ENCODE measurements around the gene KISS1. TPM values are rescaled to one million over a fixed set of nuclear protein-coding genes. Genes with fewer than 3 reads are reported as not detected.
A peak's percentile ranks its signal among the peaks of the same experiment; 100 is the strongest.

Gene KISS1
- total RNA-seq, 1 experiment from 2014 or later = not detected

GRCh38 chr1:204207136-204207616, 10.9 kb upstream of the KISS1 start:
- DNase-seq = peak; percentile 95
- Histone ChIP-seq H3K4me3 (ENCODE audit: insufficient read depth, low read depth, low read length) (no peak overlapping the region), H3K27me3 (ENCODE audit: control insufficient read depth, insufficient read depth, low read length) (peaks cover 1% of the 10 kb centered on the region; the same call in 1 of the 2 replicates), H3K36me3 (replicated peaks; ENCODE audit: control insufficient read depth, insufficient read depth, low read length) (no peaks in the 10 kb centered on the region)

DNA sequence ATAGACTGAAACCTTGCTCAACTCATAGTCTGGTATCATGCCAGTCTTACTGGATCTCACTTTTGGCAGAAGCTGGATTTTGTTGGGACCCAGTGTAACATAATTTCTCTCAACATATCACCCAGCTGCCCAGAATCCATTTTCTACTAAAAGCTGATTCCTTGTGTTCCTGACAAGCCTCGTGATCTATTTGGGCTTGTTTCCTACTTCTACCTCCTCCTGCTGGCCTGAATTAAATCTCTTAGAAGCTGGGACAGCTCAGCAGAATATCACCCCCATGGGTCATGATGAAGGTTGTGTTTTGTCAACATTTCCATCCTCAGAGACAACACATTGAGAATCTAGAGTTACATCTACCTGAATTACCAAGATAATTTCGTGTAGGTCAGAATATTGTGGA, 9.8 kb upstream of the KISS1 start:
- Histone ChIP-seq H3K27me3 (ENCODE audit: control insufficient read depth, insufficient read depth, low read length) (peaks cover 1% of the 10 kb centered on the region; the same call in 1 of the 2 replicates), H3K36me3 (replicated peaks; ENCODE audit: control insufficient read depth, insufficient read depth, low read length) (no peaks in the 10 kb centered on the region), H3K4me3 (ENCODE audit: insufficient read depth, low read depth, low read length) (no peak overlapping the region)
- DNase-seq = no peak

- DNase-seq = no peak
- H3K4me3 ChIP-seq (ENCODE audit: insufficient read depth, low read depth, low read length) = no peak overlapping the region
- no peaks in the 10 kb centered on the region for H3K36me3 ChIP-seq (replicated peaks; ENCODE audit: control insufficient read depth, insufficient read depth, low read length)
- H3K27me3 ChIP-seq (ENCODE audit: control insufficient read depth, insufficient read depth, low read length) = peaks cover 1% of the 10 kb centered on the region; the same call in 1 of the 2 replicates
These were observed 9.2 kb upstream of the KISS1 start for GRCh38 chr1:204205486-204205885.

- H3K27me3 ChIP-seq (ENCODE audit: control insufficient read depth, insufficient read depth, low read length) = peaks cover 1% of the 10 kb centered on the region; the same call in 1 of the 2 replicates
- no peak for DNase-seq
- no peak overlapping the region for H3K4me3 ChIP-seq (ENCODE audit: insufficient read depth, low read depth, low read length)
- no peaks in the 10 kb centered on the region for H3K36me3 ChIP-seq (replicated peaks; ENCODE audit: control insufficient read depth, insufficient read depth, low read length)
These were observed 8.7 kb upstream of the KISS1 start for GRCh38 chr1:204204944-204205343.

- H3K4me3 ChIP-seq (ENCODE audit: insufficient read depth, low read depth, low read length) = no peak overlapping the region
- no peaks in the 10 kb centered on the region for H3K36me3 ChIP-seq (replicated peaks; ENCODE audit: control insufficient read depth, insufficient read depth, low read length)
- DNase-seq = no peak
- peaks cover 1% of the 10 kb centered on the region; the same call in 1 of the 2 replicates for H3K27me3 ChIP-seq (ENCODE audit: control insufficient read depth, insufficient read depth, low read length)
These were observed 7.0 kb upstream of the KISS1 start for GRCh38 chr1:204203206-204203767.

- Histone ChIP-seq H3K27me3 (ENCODE audit: control insufficient read depth, insufficient read depth, low read length) (peaks cover 1% of the 10 kb centered on the region; the same call in 1 of the 2 replicates), H3K36me3 (replicated peaks; ENCODE audit: control insufficient read depth, insufficient read depth, low read length) (no peaks in the 10 kb centered on the region), H3K4me3 (ENCODE audit: insufficient read depth, low read depth, low read length) (no peak overlapping the region)
- no peak for DNase-seq
These were observed 6.2 kb upstream of the KISS1 start for GRCh38 chr1:204202481-204202880.

DNA sequence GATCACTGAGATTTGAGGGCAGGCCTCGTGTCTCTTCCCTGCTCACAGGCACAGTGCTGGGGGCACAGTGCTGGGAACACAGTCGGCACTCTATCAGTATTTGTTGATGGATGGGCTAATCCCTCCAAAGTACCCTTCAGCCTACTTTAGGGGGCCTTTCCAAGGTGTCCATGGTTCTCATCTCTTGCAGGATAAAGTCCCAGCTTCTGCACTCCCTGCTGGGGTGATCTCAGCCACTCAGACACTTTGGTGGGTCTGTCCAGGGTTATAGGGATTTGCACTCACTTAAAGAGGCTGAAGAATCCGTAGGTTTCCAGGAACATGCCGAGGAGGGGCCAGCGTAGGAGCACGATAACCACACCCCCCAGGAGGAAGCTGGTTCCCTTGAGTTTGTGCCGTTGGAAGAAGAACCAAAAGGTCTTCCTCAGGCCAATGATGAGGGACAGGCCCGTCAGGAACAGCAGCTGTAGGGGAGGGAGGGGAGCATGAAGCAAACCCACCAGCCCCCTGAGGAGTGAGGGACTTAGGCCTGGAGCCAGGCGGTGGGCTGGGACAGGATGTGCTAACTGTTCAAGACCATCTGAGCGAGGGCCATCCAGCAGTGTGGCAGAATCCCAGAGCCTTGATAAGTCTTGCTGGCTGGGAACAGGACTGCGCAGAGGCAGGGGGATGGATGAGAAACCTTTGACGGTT, 5.2 kb upstream of the KISS1 start:
- Histone ChIP-seq H3K36me3 (replicated peaks; ENCODE audit: control insufficient read depth, insufficient read depth, low read length) (no peaks in the 10 kb centered on the region), H3K27me3 (ENCODE audit: control insufficient read depth, insufficient read depth, low read length) (no peaks in the 10 kb centered on the region; the same call in 1 of the 2 replicates), H3K4me3 (ENCODE audit: insufficient read depth, low read depth, low read length) (no peak overlapping the region)
- no peak for DNase-seq

- no peaks in the 10 kb centered on the region for H3K27me3 ChIP-seq (ENCODE audit: control insufficient read depth, insufficient read depth, low read length)
- no peak overlapping the region for H3K4me3 ChIP-seq (ENCODE audit: insufficient read depth, low read depth, low read length)
- H3K36me3 ChIP-seq (replicated peaks; ENCODE audit: control insufficient read depth, insufficient read depth, low read length) = no peaks in the 10 kb centered on the region
- no peak for DNase-seq
These were observed 3.3 kb upstream of the KISS1 start for GRCh38 chr1:204199579-204199978.

DNA sequence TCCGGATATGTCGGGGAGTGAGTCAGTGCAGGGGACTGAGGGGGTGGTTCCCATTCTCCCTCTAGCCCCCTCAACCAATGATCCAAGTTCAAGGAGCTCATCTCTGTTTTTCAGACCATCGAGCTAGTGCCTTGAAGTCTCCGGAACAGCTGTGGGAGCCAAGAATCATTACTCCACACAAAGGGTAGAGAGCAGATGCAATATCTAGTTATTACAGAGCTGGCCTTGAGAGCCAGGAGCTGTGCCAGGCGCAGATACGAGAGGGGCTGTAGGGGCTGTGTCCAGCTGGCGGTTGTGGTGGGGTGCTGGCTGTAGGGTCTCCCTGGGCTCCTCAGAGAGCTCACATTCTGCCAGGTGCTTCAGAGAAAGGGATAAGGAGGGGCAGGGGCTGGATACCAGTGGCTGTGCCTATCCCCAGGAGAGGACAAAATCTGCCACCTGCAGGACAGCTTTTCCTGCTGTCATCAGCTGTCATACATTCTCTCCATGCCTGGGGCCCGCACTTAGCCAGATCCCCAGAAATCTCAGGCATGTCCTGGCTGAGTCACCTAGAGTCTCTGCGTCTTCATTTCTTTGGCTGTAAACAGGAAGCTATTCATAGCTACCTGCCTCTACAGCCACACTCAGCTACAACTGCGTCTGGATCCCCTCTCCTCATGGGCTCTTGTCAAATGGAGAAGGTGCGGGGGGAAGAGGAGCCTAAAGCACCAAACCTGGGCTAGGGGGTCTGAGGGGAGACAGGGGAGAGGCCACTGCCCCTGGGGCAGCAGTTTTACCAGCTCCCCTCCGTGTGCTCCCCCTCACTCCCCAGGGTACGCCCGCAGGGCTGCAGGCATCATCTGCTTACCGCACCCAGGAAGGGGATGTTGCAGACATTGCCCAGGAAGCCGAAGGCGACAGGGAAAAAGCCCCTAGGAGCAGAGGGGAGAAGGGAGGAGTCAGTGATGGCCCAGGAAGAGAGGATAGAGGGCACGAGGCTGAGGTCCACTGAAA, 2.4 kb upstream of the KISS1 start:
- H3K27me3 ChIP-seq (ENCODE audit: control insufficient read depth, insufficient read depth, low read length) = no peaks in the 10 kb centered on the region
- no peak overlapping the region for H3K4me3 ChIP-seq (ENCODE audit: insufficient read depth, low read depth, low read length)
- no peaks in the 10 kb centered on the region for H3K36me3 ChIP-seq (replicated peaks; ENCODE audit: control insufficient read depth, insufficient read depth, low read length)
- peak; percentile 66 for DNase-seq

- DNase-seq = no peak
- no peaks in the 10 kb centered on the region for H3K36me3 ChIP-seq (replicated peaks; ENCODE audit: control insufficient read depth, insufficient read depth, low read length)
- H3K27me3 ChIP-seq (ENCODE audit: control insufficient read depth, insufficient read depth, low read length) = peaks cover 1% of the 10 kb centered on the region; the same call in 1 of the 2 replicates
- no peak overlapping the region for H3K4me3 ChIP-seq (ENCODE audit: insufficient read depth, low read depth, low read length)
These were observed 777 bp upstream of the KISS1 start for GRCh38 chr1:204197068-204197467.

DNA sequence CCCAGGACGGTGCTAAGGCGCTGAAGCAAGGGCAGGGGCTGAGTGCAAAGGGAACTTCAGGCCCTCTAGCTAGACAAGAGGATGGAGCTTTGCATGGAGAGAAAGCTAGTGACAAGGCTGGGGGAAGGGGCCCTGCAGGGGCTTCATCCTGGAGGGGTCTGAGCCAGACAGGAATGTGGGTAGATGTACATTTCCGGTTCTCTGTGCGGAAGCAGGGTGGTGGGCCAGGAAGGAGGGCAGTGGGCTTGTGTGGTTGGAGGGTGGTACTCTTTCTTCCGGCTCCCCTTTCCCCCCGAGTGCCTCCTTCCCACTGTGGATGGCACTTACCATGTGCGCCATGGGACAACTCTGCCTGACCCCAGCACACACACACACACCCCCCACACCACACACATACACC, 1.5 kb downstream of the KISS1 start:
- Histone ChIP-seq H3K4me3 (ENCODE audit: insufficient read depth, low read depth, low read length) (no peak overlapping the region), H3K36me3 (replicated peaks; ENCODE audit: control insufficient read depth, insufficient read depth, low read length) (no peaks in the 10 kb centered on the region), H3K27me3 (ENCODE audit: control insufficient read depth, insufficient read depth, low read length) (peaks cover 18% of the 10 kb centered on the region)
- no peak for DNase-seq

DNA sequence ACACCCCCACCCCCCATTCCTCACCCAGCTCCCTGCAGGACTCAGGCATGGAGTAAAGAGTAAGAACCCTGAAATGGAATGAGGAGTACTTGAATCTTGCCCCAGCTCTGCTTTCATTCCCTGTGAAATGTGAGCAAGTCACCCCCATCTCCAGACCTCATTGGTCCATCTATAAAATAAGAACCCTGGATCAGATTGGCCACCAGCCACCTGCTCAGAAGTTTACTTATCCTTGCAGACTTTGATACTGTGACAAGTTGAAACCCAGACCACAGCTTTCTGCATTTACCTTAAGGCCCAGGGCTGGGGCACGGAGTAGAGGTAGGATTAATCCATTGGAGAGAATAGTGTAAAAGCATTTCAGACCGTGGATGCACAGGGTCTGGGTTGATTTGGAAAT, 2.2 kb downstream of the KISS1 start:
- Histone ChIP-seq H3K4me3 (ENCODE audit: insufficient read depth, low read depth, low read length) (no peak overlapping the region), H3K27me3 (ENCODE audit: control insufficient read depth, insufficient read depth, low read length) (peaks cover 25% of the 10 kb centered on the region), H3K36me3 (replicated peaks; ENCODE audit: control insufficient read depth, insufficient read depth, low read length) (no peaks in the 10 kb centered on the region)
- DNase-seq = no peak

DNA sequence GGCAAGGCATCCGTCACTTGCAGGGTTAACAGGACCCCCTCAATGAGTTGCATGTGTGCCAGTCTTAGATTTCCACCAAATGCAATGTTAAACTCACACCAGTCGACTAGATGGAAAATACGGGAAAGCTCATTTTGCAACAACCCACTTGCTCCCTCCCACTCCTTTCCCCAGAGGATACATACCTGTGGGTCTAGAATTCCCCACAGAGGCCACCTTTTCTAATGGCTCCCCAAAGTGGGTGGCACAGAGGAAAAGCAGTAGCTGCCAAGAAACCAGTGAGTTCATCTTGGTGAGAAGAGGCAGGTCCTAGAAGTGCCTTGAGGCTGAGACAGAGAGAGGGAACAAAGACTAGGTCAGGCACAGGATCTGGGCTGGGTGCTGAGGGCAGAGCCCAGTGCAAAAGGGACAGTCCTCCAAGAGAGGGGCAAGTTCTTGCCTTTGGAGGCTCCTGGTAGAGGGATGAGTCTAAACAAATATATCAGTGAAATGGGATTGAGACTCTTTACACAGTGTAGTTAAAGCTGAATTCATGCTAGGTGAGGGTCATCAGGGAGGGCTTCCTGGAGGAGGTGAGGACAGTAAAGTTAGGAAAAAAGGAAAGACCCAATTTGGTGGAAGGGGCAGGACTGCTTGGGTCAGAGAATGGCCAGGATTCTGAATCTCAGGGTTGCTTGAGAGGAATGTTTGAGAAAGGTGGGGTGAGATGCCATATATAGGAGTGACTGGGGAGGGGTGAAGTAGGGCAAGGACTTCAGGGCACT, 3.5 kb downstream of the KISS1 start:
- H3K36me3 ChIP-seq (replicated peaks; ENCODE audit: control insufficient read depth, insufficient read depth, low read length) = no peaks in the 10 kb centered on the region
- DNase-seq = no peak
- H3K4me3 ChIP-seq (ENCODE audit: insufficient read depth, low read depth, low read length) = no peak overlapping the region
- peaks cover 34% of the 10 kb centered on the region for H3K27me3 ChIP-seq (ENCODE audit: control insufficient read depth, insufficient read depth, low read length)

GRCh38 chr1:204192046-204192445, 4.2 kb downstream of the KISS1 start:
- DNase-seq = no peak
- Histone ChIP-seq H3K36me3 (replicated peaks; ENCODE audit: control insufficient read depth, insufficient read depth, low read length) (no peaks in the 10 kb centered on the region), H3K27me3 (ENCODE audit: control insufficient read depth, insufficient read depth, low read length) (peaks cover 39% of the 10 kb centered on the region), H3K4me3 (ENCODE audit: insufficient read depth, low read depth, low read length) (no peak overlapping the region)

All from H7 (cell line).